Measurements from ENCODE around the gene SUPT4H1. TPM values are rescaled to one million over a fixed set of nuclear protein-coding genes. Genes with fewer than 3 reads are reported as not detected.

SUPT4H1 gene
- total RNA-seq, 1 donor from 2014 or later = 82.1 TPM

DNA sequence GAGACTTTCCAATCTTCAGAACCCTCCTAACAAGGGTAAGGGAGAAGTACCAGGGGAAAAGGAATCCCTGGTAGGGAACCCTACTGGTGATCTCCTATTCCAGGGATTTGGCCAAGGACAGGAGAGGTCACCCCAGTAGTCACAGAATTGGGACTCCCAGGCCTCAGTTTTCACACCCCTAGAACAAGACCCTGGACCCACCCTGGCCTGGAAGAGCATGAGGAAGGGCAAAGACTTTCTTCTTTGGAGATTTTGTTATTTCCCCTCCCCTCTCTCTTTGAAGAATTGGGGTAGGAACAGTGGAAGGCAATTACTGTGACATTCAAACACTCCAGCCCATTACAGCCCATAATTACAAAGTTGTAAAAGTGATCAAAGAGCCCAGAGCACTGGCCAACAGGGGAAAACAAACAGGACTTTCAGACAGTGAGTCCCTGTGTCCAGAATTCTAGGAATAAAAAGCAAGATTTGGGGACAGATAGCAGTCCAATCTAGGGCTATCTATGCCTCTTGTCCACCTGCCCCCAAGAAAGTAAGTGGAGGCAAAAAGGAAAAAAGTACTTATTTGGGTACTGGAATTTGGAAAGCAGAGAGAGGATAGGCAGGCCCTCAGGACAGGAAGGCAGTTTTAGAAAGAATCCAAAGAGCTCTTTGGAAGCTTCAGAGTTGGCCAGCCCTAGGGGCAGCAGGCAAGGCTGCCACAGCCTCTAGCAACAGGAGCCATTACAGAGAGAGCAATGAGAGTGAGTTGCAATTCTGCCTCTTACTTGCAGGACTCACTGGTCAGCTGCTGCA, 13.4 kb upstream of the SUPT4H1 start:
- Mint-ChIP-seq H3K4me3 (ENCODE audit: unreplicated experiment) (no peak overlapping the region), H3K36me3 (ENCODE audit: unreplicated experiment) (no peaks in the 10 kb centered on the region), H3K9me3 (ENCODE audit: unreplicated experiment) (no peaks in the 10 kb centered on the region), H3K27ac (ENCODE audit: unreplicated experiment) (no peak overlapping the region), H3K4me1 (ENCODE audit: low read depth, unreplicated experiment) (peaks cover 9% of the 10 kb centered on the region), H3K27me3 (ENCODE audit: unreplicated experiment) (peaks cover 2% of the 10 kb centered on the region)
- TF ChIP-seq, protein P1, sequence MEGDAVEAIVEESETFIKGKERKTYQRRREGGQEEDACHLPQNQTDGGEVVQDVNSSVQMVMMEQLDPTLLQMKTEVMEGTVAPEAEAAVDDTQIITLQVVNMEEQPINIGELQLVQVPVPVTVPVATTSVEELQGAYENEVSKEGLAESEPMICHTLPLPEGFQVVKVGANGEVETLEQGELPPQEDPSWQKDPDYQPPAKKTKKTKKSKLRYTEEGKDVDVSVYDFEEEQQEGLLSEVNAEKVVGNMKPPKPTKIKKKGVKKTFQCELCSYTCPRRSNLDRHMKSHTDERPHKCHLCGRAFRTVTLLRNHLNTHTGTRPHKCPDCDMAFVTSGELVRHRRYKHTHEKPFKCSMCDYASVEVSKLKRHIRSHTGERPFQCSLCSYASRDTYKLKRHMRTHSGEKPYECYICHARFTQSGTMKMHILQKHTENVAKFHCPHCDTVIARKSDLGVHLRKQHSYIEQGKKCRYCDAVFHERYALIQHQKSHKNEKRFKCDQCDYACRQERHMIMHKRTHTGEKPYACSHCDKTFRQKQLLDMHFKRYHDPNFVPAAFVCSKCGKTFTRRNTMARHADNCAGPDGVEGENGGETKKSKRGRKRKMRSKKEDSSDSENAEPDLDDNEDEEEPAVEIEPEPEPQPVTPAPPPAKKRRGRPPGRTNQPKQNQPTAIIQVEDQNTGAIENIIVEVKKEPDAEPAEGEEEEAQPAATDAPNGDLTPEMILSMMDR (IDR thresholded peaks at IDR 0.05; ENCODE audit: partially characterized antibody, unreplicated experiment) = no peak
- no peak for DNase-seq

- TF ChIP-seq, protein P1 (IDR thresholded peaks at IDR 0.05; ENCODE audit: partially characterized antibody, unreplicated experiment) = no peak
- DNase-seq = no peak
- Mint-ChIP-seq H3K4me3 (ENCODE audit: unreplicated experiment) (no peak overlapping the region), H3K4me1 (ENCODE audit: low read depth, unreplicated experiment) (peaks cover 11% of the 10 kb centered on the region), H3K36me3 (ENCODE audit: unreplicated experiment) (no peaks in the 10 kb centered on the region), H3K27me3 (ENCODE audit: unreplicated experiment) (peaks cover 2% of the 10 kb centered on the region), H3K27ac (ENCODE audit: unreplicated experiment) (no peak overlapping the region), H3K9me3 (ENCODE audit: unreplicated experiment) (no peaks in the 10 kb centered on the region)
Measured at GRCh38 chr17:58364270-58364942, 12.4 kb upstream of the SUPT4H1 start.

DNA sequence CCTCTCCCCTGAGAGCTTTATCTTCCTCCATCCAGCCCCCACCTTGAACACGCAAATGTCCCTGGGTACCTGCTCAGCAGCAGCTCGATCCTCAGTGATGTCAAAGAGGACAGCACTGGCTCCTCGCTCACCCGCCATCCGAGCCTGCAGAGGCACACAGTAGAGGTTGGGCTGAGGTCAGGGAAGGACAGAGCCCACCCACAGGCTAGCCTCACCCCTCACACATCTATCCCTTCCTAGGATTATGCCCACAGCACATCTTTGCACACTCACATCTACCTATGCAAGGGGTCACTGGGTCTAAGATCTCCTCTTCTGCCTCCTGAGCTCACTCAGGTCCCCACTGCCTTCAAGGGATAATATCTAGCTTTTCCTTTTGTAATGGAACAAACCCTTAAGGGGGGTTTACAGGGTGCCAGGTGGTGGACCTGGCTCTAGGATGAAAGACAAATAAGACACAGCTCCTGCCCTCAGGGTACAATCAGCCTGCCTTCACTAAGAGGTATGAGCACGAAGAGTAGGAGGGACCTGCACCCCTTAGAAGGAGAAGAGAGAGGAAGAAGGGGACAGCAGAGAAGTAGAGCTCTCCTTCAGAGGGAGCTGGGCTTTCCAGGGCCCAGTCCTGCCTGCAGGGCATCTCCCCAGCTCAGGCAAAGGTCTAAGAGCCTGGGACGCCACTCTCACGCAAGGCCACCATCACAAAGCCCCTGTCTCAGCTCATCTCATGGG, 11.6 kb upstream of the SUPT4H1 start:
- Mint-ChIP-seq H3K27ac (ENCODE audit: unreplicated experiment) (no peak overlapping the region), H3K9me3 (ENCODE audit: unreplicated experiment) (no peaks in the 10 kb centered on the region), H3K4me1 (ENCODE audit: low read depth, unreplicated experiment) (peaks cover 11% of the 10 kb centered on the region), H3K27me3 (ENCODE audit: unreplicated experiment) (peaks cover 2% of the 10 kb centered on the region), H3K4me3 (ENCODE audit: unreplicated experiment) (no peak overlapping the region), H3K36me3 (ENCODE audit: unreplicated experiment) (no peaks in the 10 kb centered on the region)
- DNase-seq = no peak
- TF ChIP-seq, protein P1 (IDR thresholded peaks at IDR 0.05; ENCODE audit: partially characterized antibody, unreplicated experiment) = no peak

GRCh38 chr17:58362368-58363014, 10.5 kb upstream of the SUPT4H1 start:
- peaks cover 11% of the 10 kb centered on the region for H3K4me1 Mint-ChIP-seq (ENCODE audit: low read depth, unreplicated experiment)
- H3K4me3 Mint-ChIP-seq (ENCODE audit: unreplicated experiment) = no peak overlapping the region
- no peaks in the 10 kb centered on the region for H3K36me3 Mint-ChIP-seq (ENCODE audit: unreplicated experiment)
- no peak overlapping the region for H3K27ac Mint-ChIP-seq (ENCODE audit: unreplicated experiment)
- H3K9me3 Mint-ChIP-seq (ENCODE audit: unreplicated experiment) = no peaks in the 10 kb centered on the region
- DNase-seq = no peak
- TF ChIP-seq, protein P1 (IDR thresholded peaks at IDR 0.05; ENCODE audit: partially characterized antibody, unreplicated experiment) = no peak
- H3K27me3 Mint-ChIP-seq (ENCODE audit: unreplicated experiment) = peaks cover 2% of the 10 kb centered on the region

Measured in glutamatergic neuron (in vitro differentiated cells).